HepG2 (cell line): ENCODE results near the gene LRP1B. TPM values are rescaled to one million over a fixed set of nuclear protein-coding genes. Genes with fewer than 3 reads are reported as not detected.

ENCODE experiments used
- ATAC-seq: fragments of 200-7000 bp; cut with Tn5 transposase; 3 replicates; pipeline ENCODE4 v1.9.1; 2020; ENCODE audit warnings: mild to moderate bottlenecking, moderate library complexity
- BruUV-seq: library from RNA; stranded (reverse); fragments of 400-500 nt; replicated peaks from 2 replicates; lab custom pipeline; 2021; lab: Mats Ljungman, UMichigan
- CTCF ChIA-PET: fragments of 300-600 bp; formaldehyde crosslinking; extraction: SDS; loops from one replicate; lab custom pipeline; 2021; ENCODE audit warnings: low total read pairs, inconsistent platforms, low intra/inter-chr PET ratio; lab: Yijun Ruan, JAX
- POLR2A ChIA-PET: fragments of 350-600 bp; sonication (Branson Sonifier 250); formaldehyde crosslinking; loops from one replicate; lab custom pipeline; 2020; ENCODE audit warnings: antibody characterized with exemption, inconsistent platforms; lab: Yijun Ruan, JAX
- DNase-seq: peaks from one replicate; pipeline ENCODE4 v3.0.0-alpha.2; 2015; ENCODE audit warnings: low spot score
- FAIRE-seq: peaks from 3 replicates; lab custom pipeline; 2011; peaks lifted over from hg19 to GRCh38; lab: Jason Lieb, UNC
- H2AFZ ChIP-seq: one replicate; pipeline ENCODE4 v1.6.1; 2011; ENCODE audit warnings: low read length, inconsistent platforms
- H3K27ac ChIP-seq: fragments of 300-600 bp; 3 replicates; pipeline ENCODE4 v1.8.0; 2011; ENCODE audit warnings: mixed run types, mild to moderate bottlenecking, mixed read lengths, low read length, inconsistent platforms; ENCODE audit not compliant: insufficient read depth; ENCODE audit errors: extremely low read length
- H3K27me3 ChIP-seq, 2 experiments: fragments of 200-600 bp in 1 of 2; 2 replicates in 1 of 2; 3 replicates in 1 of 2; pipeline versions ENCODE4 v1.6.0 to v1.8.0; 2011; ENCODE audit warnings: low read length in 2 of 2, mild to moderate bottlenecking in 2 of 2, moderate library complexity in 2 of 2, inconsistent platforms in 1 of 2; ENCODE audit not compliant: insufficient read depth in 2 of 2, control insufficient read depth in 1 of 2
- H3K36me3 ChIP-seq, 2 experiments: fragments of 200-600 bp in 1 of 2; replicated peaks in 1 of 2; 2 replicates in 1 of 2; 3 replicates in 1 of 2; pipeline versions ENCODE4 v1.5.1 to v1.8.0; 2011; ENCODE audit warnings: low read length in 2 of 2, inconsistent platforms in 1 of 2; ENCODE audit not compliant: insufficient read depth in 2 of 2, control insufficient read depth in 1 of 2
- H3K4me1 ChIP-seq: 2 replicates; pipeline ENCODE4 v1.5.1; 2012; ENCODE audit warnings: low read length, inconsistent platforms; ENCODE audit not compliant: insufficient read depth
- H3K4me2 ChIP-seq: 2 replicates; pipeline ENCODE4 v1.6.0; 2011; ENCODE audit warnings: low read depth, low read length, inconsistent platforms
- H3K4me3 ChIP-seq, 3 experiments: fragments of 200-600 bp in 1 of 3; sonication (generic), shearing (Covaris generic) in 1 of 3; replicated peaks in 1 of 3; 2 replicates each; pipeline ENCODE4 v1.5.1; 2011 to 2016; ENCODE audit warnings: low read length in 3 of 3, inconsistent platforms in 2 of 3, low read depth in 2 of 3, mild to moderate bottlenecking in 2 of 3, control low read depth in 1 of 3, mixed read lengths in 1 of 3; ENCODE audit not compliant: insufficient read depth in 1 of 3
- H3K79me2 ChIP-seq: one replicate; pipeline ENCODE4 v1.6.1; 2011; ENCODE audit warnings: low read length, inconsistent platforms; ENCODE audit not compliant: insufficient read depth
- H3K9ac ChIP-seq: 2 replicates; pipeline ENCODE4 v1.6.0; 2011; ENCODE audit warnings: mild to moderate bottlenecking, low read depth, low read length, inconsistent platforms; ENCODE audit not compliant: insufficient read depth
- H3K9me3 ChIP-seq: 2 replicates; pipeline ENCODE4 v1.5.1; 2012; ENCODE audit warnings: mild to moderate bottlenecking, low read length
- H4K20me1 ChIP-seq: 2 replicates; pipeline ENCODE4 v1.6.0; 2011; ENCODE audit warnings: inconsistent platforms, mild to moderate bottlenecking, low read length, moderate library complexity; ENCODE audit not compliant: insufficient read depth
- BCL6 ChIP-seq: IDR thresholded peaks from 2 replicates; pipeline ENCODE4 v1.6.1; 2016; ENCODE audit warnings: missing genetic modification reagents, missing compliant biosample characterization
- HOXA5 ChIP-seq: sonication (generic); formaldehyde crosslinking; IDR thresholded peaks from 2 replicates; pipeline ENCODE4 v1.4.0; 2020; ENCODE audit warnings: missing genetic modification reagents
- PHF20 ChIP-seq: sonication (generic); formaldehyde crosslinking; IDR thresholded peaks from 2 replicates; pipeline ENCODE4 v1.5.0; 2020; ENCODE audit warnings: mild to moderate bottlenecking, missing genetic modification reagents
- RELA ChIP-seq: sonication (generic); formaldehyde crosslinking; IDR thresholded peaks from 2 replicates; pipeline ENCODE4 v1.4.0; 2020; ENCODE audit warnings: missing genetic modification reagents
- SRSF1 ChIP-seq: fragments of 200-400 bp; formaldehyde crosslinking; optimal IDR thresholded peaks from 2 replicates; pipeline ENCODE3; 2017; ENCODE audit warnings: mild to moderate bottlenecking, low read depth, low read length, moderate library complexity
- ZNF296 ChIP-seq: sonication (generic); formaldehyde crosslinking; conservative IDR thresholded peaks from 2 replicates; pipeline ENCODE4 v1.5.0; 2020; ENCODE audit warnings: mild to moderate bottlenecking, missing genetic modification reagents
- WGBS: methylation state at CpG from one replicate; pipeline ENCODE4 v1.1.6; 2017; ENCODE audit warnings: low lambda C conversion rate; 5-methylcytosine and 5-hydroxymethylcytosine counted together
- in situ Hi-C: cut with HindIII; loops from 2 replicates; pipeline ENCODE4 v1.10.0; 2017; ENCODE audit warnings: low pct_unique_long_range_greater_than_20kb; ENCODE audit not compliant: extremely low pct_ligation_motif_present
- intact Hi-C: fragments of 100-400 bp; cut with micrococcal nuclease; formaldehyde crosslinking; loops from one replicate; pipeline ENCODE4 v1.10.0; 2022; ENCODE audit not compliant: unreplicated experiment
- polyA plus RNA-seq, 8 experiments: library from polyadenylated mRNA; depleted of rRNA in 3 of 8; stranded (reverse) in 7 of 8; unstranded in 1 of 8; fragments of >200 nt; fragmentation: Illumina TruSeq in 4 of 8; extraction: Trizol in 4 of 8; gene quantifications; 2 replicates each; pipeline versions ENCODE4 v1.2.1 to v1.2.3, GENCODE V29; 2011 to 2016; ENCODE audit warnings: low read depth in 4 of 8, missing spikeins in 1 of 8, mixed read lengths in 1 of 8; ENCODE audit not compliant: insufficient read depth in 1 of 8
- total RNA-seq, 5 experiments: library from RNA; depleted of rRNA; stranded (reverse); fragments of >200 nt; fragmentation: Illumina TruSeq; extraction: Trizol; gene quantifications; 2 replicates each; pipeline ENCODE4 v1.2.3, GENCODE V29; 2016; ENCODE audit warnings: low read depth in 1 of 5
- TF ChIP-seq, protein P1 (sequence below): sonication (generic); formaldehyde crosslinking; IDR thresholded peaks from 2 replicates; pipeline ENCODE4 v1.4.0; 2020; ENCODE audit warnings: missing genetic modification reagents
- TF ChIP-seq, protein P2 (sequence below): sonication (generic); formaldehyde crosslinking; IDR thresholded peaks from 2 replicates; pipeline ENCODE4 v1.4.0; 2020; ENCODE audit warnings: missing genetic modification reagents

LRP1B gene
- total and polyA plus RNA-seq, 2 of the 13 experiments (the other 11 are each of a cell fraction or from before 2014, with no cell fraction given), result 0.04 TPM; not detected in 1

DNA sequence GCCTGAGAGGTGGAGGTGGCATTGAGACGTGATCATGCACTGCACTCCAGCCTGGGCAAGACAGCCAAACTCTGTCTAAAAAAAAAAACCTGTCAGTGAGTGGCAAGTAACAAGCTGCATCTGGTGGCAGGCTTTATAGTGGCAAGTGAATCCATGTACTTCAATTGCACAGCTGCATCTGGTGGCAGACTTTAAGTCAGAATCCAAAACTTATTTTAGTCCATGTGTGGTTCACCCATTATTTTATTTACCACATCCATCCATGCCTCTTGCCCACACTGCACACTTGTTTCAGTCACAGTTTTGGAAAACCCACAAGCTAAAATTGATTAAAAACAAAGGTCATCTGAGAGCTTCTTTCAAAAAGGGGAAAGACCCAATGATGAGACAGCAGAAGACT, 1714.2 kb downstream of the LRP1B start:
- WGBS, result 17% methylated on average over 1 of the region's 1 CpG
- H3K4me3 ChIP-seq, result no peak overlapping the region
- POLR2A ChIA-PET, result no interaction called here
- no peaks in the 10 kb centered on the region for H3K27me3 ChIP-seq
- H3K9ac ChIP-seq, result no peak overlapping the region
- no peaks in the 10 kb centered on the region for H3K4me1 ChIP-seq
- H3K9me3 ChIP-seq, result peaks cover 12% of the 10 kb centered on the region
- H3K4me2 ChIP-seq, result no peak overlapping the region
- no peak for DNase-seq
- H3K27ac ChIP-seq, result no peak overlapping the region
- no peaks in the 10 kb centered on the region for H3K36me3 ChIP-seq
- in situ Hi-C loops (no loop called here), intact Hi-C loops (no loop called here)
- no peak for FAIRE-seq
- no peaks in the 10 kb centered on the region for H3K79me2 ChIP-seq
- no peak overlapping the region for H2AFZ ChIP-seq
- no peak for ATAC-seq
- TF ChIP-seq ZNF296 (no peak), BCL6 (CRISPR knock-in tag) (no peak), SRSF1 (no peak), HOXA5 (CRISPR knock-in tag) (no peak), PHF20 (CRISPR knock-in tag) (no peak), RELA (no peak)
- TF ChIP-seq, protein P1, sequence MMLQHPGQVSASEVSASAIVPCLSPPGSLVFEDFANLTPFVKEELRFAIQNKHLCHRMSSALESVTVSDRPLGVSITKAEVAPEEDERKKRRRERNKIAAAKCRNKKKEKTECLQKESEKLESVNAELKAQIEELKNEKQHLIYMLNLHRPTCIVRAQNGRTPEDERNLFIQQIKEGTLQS, result no peak
- TF ChIP-seq, protein P2, sequence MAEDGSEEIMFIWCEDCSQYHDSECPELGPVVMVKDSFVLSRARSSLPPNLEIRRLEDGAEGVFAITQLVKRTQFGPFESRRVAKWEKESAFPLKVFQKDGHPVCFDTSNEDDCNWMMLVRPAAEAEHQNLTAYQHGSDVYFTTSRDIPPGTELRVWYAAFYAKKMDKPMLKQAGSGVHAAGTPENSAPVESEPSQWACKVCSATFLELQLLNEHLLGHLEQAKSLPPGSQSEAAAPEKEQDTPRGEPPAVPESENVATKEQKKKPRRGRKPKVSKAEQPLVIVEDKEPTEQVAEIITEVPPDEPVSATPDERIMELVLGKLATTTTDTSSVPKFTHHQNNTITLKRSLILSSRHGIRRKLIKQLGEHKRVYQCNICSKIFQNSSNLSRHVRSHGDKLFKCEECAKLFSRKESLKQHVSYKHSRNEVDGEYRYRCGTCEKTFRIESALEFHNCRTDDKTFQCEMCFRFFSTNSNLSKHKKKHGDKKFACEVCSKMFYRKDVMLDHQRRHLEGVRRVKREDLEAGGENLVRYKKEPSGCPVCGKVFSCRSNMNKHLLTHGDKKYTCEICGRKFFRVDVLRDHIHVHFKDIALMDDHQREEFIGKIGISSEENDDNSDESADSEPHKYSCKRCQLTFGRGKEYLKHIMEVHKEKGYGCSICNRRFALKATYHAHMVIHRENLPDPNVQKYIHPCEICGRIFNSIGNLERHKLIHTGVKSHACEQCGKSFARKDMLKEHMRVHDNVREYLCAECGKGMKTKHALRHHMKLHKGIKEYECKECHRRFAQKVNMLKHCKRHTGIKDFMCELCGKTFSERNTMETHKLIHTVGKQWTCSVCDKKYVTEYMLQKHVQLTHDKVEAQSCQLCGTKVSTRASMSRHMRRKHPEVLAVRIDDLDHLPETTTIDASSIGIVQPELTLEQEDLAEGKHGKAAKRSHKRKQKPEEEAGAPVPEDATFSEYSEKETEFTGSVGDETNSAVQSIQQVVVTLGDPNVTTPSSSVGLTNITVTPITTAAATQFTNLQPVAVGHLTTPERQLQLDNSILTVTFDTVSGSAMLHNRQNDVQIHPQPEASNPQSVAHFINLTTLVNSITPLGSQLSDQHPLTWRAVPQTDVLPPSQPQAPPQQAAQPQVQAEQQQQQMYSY (CRISPR knock-in tag), result no peak
- no TSS peak for BruUV-seq
- no peaks in the 10 kb centered on the region for H4K20me1 ChIP-seq
- CTCF ChIA-PET, result no interaction called here
